ENCODE data around the gene CHIT1.
"Not testable (repeated sequence)": the region's sequence is repeated elsewhere in the genome, so short reads cannot be mapped to it uniquely, and the experiment has no call there.

CHIT1 gene

GRCh38 chr1:203229471-203230135 lies at the start of gene CHIT1:
Gene CHIT1 (minus strand): TSS chr1:203229673. CDS start chr1:203229636, 37 bp downstream.
- DNase-seq (ENCODE audit: low read depth) = no peak

DNA sequence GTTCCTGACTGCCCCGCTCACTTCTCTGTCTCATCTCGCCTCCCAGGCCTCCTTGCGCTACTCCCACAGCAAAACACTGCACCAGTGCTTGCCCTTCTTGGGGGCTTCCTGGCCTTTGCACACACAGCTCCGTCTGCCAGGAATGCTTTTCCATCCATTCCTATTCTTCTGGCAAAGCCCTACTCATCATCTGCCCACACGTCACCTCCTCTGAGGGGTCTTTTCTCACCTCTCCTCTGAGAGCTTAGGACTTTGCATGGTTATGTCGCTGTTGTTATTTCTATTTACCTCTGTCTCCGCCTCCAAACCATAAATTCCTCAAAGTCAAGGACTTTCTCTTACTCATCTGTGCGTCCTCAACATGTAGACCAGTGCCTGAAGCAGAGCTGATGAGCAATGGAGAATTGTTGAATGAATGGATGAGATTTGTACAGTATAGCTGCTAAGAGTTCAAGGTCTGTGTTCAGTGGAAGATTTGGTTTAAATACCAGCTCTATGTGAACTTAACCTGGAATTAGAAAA lies 49.5 kb upstream of the CHIT1 start:
- DNase-seq (ENCODE audit: low read depth) = no peak

- DNase-seq (ENCODE audit: low read depth) = no peak
These were observed 48.8 kb upstream of the CHIT1 start for GRCh38 chr1:203278082-203278884.

GRCh38 chr1:203276916-203277545 lies 47.6 kb upstream of the CHIT1 start:
- DNase-seq (ENCODE audit: low read depth) = no peak

GRCh38 chr1:203276408-203276807 lies 46.9 kb upstream of the CHIT1 start:
- no peak for DNase-seq (ENCODE audit: low read depth)

GRCh38 chr1:203275656-203276272 lies 46.3 kb upstream of the CHIT1 start:
- no peak for DNase-seq (ENCODE audit: low read depth)

DNA sequence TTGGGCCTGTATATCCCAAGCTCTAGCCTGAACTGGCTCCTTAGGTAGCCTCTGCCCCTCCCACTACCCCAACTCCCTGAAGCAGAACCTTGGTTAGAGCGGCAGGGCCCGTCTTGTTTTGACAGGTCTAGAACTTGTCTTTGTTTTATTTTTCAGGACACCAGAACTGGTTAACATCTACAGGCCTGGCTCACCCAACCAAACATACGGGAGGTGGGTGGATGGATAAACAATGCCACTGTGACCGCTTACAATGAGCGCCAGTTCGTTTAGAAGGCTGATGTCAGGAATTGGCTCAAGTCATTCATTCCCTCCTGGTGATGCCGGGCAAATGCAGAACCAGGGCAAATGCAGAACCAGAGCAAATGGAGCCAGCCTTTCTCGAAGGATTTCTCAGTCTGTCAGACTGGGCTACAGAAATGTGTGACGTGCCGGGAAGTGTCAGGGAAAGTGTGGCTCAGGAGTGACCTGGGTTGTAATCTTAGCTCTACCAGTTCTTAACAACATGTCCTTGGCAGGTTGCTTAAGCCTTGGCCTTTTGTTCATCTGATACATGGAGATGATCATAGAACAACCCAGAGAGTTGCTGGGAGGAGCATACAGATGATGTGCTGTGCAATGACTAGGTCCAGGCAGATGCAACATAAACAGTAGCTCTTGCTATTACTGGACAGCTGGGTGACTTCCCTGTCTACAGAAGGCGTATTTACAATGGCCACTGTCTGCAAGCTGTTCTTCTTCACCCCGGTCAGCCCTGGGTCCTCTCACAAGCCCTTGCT lies 45.3 kb upstream of the CHIT1 start:
- DNase-seq (ENCODE audit: low read depth) = no peak

DNA sequence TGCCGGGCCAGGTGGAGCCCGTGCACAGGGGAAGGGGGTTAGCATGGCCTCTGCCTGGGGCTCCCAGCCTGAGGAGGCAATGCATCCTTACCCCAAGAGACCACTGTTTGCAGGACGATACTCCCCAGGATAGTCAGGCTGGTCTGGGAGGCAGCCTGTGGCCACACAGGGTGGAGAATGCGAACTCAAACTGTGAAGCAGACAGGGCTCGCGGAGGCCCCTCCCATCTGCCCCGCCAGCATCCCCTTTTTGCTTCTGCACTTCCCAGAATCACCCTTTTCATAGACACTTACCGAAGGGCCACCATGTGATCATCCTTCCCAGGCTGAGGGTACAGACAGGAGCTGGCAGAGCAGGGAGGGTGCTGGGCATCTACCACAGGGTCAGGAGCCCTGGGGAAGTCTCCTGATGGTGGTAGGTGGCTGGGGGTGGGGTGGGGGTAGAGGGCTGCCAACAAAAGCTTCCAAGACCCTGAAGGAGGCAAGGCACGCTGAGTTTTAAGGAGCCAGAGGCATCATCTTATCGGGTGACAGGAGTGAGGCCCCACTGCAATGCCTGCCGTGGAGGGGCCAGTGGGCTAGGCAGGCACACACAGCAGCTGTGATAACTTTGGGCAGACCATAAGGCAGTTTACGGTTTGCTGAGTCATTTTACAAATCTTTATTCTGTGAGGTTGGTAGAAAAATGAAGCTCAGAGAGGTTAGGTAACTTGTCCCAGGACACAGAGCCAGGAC lies 44.6 kb upstream of the CHIT1 start:
- no peak for DNase-seq (ENCODE audit: low read depth)

- DNase-seq (ENCODE audit: low read depth) = peak; percentile 84
These were observed 43.9 kb upstream of the CHIT1 start for GRCh38 chr1:203273206-203273868.

GRCh38 chr1:203272633-203273205 lies 43.2 kb upstream of the CHIT1 start:
- DNase-seq (ENCODE audit: low read depth) = no peak

GRCh38 chr1:203271962-203272632 lies 42.6 kb upstream of the CHIT1 start:
- DNase-seq (ENCODE audit: low read depth) = no peak

- no peak for DNase-seq (ENCODE audit: low read depth)
These were observed 41.7 kb upstream of the CHIT1 start for GRCh38 chr1:203271018-203271743.

DNA sequence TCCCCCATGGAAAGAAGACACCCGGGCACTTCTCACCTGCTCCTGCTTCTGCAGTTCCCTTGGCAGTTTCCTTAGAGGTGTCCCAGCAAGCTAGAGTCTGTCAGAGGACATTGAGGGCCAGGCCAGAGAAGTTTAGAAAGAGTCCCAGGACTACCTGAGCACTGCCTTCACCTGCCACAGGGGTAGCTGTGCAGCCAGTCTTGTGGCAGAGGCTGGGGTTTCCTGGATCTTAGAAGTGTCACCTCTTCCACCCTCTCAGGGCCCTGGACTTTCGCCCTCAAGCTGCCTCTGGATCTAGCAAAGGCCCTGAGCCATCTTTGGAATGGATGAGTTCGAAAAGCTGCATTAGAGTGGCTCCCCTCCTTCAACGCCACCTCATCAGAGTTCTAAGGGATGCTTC lies 41.0 kb upstream of the CHIT1 start:
- no peak for DNase-seq (ENCODE audit: low read depth)

- no peak for DNase-seq (ENCODE audit: low read depth)
These were observed 40.2 kb upstream of the CHIT1 start for GRCh38 chr1:203269654-203270020.

GRCh38 chr1:203268901-203269653 lies 39.6 kb upstream of the CHIT1 start:
- no peak for DNase-seq (ENCODE audit: low read depth)

DNA sequence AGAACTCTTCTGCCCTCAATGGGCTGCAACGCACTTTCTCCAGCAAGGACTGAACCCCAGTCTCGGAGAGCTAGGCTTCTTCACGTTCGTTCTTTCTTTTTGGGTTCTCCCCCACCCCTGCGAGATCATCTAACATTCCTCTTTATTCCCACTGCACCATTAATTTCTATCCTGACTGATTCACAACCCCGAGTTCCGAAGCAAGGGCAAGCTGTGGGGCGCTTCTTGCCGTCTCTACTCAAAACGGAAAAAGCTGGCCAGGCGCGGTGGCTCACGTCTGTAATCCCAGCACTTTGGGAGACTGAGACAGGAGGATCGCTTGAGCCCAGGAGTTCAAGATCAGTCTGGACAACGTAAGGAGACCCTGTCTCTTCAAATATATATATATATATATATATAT lies 38.4 kb upstream of the CHIT1 start:
- DNase-seq (ENCODE audit: low read depth) = no peak

GRCh38 chr1:203267347-203267846 lies 37.9 kb upstream of the CHIT1 start:
- DNase-seq (ENCODE audit: low read depth) = no peak

GRCh38 chr1:203266140-203266539 lies 36.7 kb upstream of the CHIT1 start:
- DNase-seq (ENCODE audit: low read depth) = not testable (repeated sequence)
